Measurements from ENCODE around the gene GMPPA.

The GMPPA gene

DNA sequence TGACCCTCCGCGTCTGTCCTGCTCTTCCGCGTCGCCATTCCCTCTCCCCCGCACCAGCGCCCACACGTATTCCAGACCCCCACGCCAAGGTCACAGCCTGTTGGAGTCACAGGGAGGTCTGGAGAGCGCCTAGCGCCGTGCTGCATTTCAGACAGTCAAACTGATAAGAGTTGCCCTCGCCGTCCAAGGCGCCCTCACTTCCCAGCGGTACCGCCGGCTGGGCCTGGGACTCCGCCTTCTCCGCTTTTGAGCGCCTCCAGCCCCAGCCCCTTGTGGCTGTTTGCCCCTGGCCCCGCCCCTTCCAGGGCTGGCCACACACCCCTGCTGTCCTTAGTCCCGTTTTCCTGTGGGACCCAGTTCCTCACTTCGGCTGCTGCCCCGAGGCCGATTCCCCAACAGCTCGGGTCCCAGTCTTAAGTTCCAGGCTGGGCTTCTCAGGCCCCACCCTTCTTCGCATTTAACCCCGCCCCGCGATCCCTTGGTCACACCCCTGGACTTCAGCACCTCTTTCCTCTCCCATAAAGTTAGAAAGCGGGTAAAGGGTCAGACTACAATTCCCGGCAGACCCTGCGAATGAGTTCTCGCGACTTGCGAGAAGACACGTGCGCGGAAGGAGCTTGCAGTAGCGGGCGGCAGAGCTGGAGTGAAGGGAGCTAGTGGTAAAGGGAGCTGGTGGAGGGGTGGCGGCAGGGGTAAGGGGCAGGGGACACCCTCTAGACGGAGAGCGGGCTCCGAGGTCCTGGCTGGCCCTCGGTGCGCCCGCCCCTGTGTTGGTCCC lies at the start of gene GMPPA:
TSS of gene GMPPA (plus strand) at position 612 of the 778 bp plus-strand sequence. CDS start 1,085 bp downstream, outside the sequence.
- CTCF ChIA-PET = interaction anchor here (0.5 to 2.8 kb wide), 3 partner anchors 11 to 89 kb away, joined by 3 to 14 read pairs (median 3); no protein-coding TSS in a partner anchor
- TF ChIP-seq, protein P1, sequence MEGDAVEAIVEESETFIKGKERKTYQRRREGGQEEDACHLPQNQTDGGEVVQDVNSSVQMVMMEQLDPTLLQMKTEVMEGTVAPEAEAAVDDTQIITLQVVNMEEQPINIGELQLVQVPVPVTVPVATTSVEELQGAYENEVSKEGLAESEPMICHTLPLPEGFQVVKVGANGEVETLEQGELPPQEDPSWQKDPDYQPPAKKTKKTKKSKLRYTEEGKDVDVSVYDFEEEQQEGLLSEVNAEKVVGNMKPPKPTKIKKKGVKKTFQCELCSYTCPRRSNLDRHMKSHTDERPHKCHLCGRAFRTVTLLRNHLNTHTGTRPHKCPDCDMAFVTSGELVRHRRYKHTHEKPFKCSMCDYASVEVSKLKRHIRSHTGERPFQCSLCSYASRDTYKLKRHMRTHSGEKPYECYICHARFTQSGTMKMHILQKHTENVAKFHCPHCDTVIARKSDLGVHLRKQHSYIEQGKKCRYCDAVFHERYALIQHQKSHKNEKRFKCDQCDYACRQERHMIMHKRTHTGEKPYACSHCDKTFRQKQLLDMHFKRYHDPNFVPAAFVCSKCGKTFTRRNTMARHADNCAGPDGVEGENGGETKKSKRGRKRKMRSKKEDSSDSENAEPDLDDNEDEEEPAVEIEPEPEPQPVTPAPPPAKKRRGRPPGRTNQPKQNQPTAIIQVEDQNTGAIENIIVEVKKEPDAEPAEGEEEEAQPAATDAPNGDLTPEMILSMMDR (conservative IDR thresholded peaks at IDR 0.05; ENCODE audit: low read depth) = no peak
- peak within 1 kb of the TSS; percentile 95 for H3K27ac ChIP-seq
- DNase-seq (ENCODE audit: low spot score) = peak; percentile 100
- POLR2A ChIA-PET (ENCODE audit: low non-redundant PET) = interaction anchor here (0.7 to 1.3 kb wide), 3 partner anchors 9 to 31 kb away, joined by 3 to 7 read pairs (median 4); no protein-coding TSS in a partner anchor

DNA sequence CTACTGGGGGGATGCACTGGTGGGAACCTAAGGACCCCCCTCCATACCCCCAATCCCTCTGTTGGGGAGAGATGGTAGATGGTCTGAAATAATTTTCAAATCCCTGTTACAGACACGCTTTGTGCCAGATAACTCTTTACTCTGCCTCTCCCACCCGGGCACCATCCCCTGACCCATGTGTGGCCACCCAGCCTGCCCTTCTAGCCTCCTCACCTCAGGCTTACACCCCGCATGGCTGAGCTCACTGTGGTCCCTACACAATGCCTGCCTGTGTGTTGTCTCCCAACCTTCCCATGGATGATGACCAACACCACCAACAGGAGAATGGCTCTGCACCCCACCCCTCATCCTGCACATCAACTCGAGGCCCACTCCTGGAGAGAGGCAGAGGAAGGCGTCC lies 49.1 kb upstream of the GMPPA start:
- no peak for DNase-seq (ENCODE audit: low spot score)
- ChIA-PET CTCF (no interaction called here), POLR2A (ENCODE audit: low non-redundant PET) (no interaction called here)
- 0 out of 2 replicates have a peak overlapping the region, but pooled peaks have one; percentile 5 for H3K27ac ChIP-seq
- TF ChIP-seq, protein P1 (conservative IDR thresholded peaks at IDR 0.05; ENCODE audit: low read depth) = no peak

DNA sequence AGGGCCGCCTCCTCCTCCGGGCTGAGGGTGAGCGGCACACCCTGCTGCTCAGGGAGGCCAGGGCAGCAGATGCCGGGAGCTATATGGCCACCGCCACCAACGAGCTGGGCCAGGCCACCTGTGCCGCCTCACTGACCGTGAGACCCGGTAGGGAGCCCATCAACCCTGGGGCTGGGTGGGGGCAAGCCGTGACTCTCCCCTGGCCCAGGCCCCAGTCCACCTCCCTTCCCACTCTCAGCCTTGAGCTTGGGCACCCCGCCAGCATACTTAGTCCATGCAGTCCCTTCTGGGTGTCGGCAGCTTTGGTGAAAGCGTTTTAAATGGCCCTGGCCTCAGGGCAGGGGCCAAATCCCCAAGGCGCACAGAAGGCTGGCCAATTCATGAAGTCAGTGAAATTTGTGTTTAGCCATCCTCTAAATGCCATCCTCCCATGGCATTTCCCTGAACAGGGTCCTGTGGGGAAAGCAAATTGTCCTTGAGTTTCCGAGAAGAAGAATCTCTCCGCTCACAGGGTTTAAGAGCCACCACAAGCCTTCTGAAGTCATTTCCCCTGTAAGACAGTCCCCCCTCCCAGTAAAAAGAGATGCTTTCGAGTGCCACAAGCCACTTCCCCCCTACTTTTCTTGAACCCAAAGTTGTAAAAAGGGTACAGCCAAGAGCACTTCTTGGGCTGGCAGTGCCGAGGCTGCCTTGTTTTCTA lies 46.9 kb upstream of the GMPPA start:
- TF ChIP-seq, protein P1 (conservative IDR thresholded peaks at IDR 0.05; ENCODE audit: low read depth) = no peak
- CTCF ChIA-PET = interaction anchor here (0.5 kb wide), 1 partner anchor 49 kb away, joined by 4 read pairs; no protein-coding TSS in a partner anchor
- peak overlapping the region; percentile 88 for H3K27ac ChIP-seq
- POLR2A ChIA-PET (ENCODE audit: low non-redundant PET) = no interaction called here
- no peak for DNase-seq (ENCODE audit: low spot score)

DNA sequence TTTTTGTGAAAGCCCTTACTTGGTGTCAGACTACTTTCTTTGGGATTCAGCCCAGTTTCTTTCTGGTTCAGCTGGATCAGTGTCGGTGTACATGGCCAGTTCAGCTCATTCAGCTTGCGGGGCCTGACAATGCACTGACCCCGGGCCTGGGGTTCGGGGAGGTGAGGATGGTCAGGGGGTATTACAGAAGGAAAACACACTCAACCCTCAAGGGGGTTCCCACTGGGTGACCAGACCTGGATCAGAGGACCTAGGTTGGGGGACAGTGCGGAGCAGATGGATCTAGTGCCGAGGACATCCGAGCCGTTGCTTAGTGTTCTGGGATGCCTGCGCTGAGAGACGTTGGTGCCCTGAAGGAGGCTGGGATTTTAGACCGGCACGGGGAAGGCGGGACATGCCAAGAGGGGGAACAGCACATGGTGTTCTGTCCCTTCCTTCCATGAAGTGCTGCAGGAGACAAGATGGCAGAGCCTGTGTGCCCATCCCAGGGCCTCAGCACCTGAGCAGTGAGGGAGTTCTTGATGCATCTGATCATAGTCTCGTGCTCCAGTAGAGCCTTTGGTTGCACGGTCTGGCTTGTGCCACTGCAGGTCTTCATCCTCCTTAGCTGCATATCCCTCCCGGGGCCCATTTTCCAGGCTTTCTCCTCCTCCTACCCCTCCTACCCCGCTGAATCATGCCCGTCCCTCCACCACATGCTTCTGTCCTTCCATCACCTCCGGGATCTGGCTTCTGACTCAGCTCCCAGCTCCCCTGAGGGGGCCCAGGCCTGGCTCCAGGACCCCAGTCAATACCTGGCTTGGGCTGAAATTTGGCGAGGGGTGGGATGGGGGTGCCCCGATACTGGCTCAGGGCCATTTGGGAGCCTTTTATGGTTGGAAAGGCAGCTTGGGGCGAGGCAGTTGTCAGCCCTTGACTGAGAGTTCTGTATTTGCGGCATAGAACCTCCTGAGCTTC lies 46.1 kb upstream of the GMPPA start:
- DNase-seq (ENCODE audit: low spot score) = peak; percentile 97
- TF ChIP-seq, protein P1 (conservative IDR thresholded peaks at IDR 0.05; ENCODE audit: low read depth) = no peak
- peak overlapping the region; percentile 88 for H3K27ac ChIP-seq
- CTCF ChIA-PET = interaction anchor here (1.0 to 1.3 kb wide), 2 partner anchors 43 to 88 kb away, joined by 3 read pairs; no protein-coding TSS in a partner anchor
- POLR2A ChIA-PET (ENCODE audit: low non-redundant PET) = interaction anchor here (1.1 to 1.3 kb wide), 3 partner anchors 8 to 65 kb away, joined by 3 to 5 read pairs (median 4); partner anchors contain the start of gene DNPEP

DNA sequence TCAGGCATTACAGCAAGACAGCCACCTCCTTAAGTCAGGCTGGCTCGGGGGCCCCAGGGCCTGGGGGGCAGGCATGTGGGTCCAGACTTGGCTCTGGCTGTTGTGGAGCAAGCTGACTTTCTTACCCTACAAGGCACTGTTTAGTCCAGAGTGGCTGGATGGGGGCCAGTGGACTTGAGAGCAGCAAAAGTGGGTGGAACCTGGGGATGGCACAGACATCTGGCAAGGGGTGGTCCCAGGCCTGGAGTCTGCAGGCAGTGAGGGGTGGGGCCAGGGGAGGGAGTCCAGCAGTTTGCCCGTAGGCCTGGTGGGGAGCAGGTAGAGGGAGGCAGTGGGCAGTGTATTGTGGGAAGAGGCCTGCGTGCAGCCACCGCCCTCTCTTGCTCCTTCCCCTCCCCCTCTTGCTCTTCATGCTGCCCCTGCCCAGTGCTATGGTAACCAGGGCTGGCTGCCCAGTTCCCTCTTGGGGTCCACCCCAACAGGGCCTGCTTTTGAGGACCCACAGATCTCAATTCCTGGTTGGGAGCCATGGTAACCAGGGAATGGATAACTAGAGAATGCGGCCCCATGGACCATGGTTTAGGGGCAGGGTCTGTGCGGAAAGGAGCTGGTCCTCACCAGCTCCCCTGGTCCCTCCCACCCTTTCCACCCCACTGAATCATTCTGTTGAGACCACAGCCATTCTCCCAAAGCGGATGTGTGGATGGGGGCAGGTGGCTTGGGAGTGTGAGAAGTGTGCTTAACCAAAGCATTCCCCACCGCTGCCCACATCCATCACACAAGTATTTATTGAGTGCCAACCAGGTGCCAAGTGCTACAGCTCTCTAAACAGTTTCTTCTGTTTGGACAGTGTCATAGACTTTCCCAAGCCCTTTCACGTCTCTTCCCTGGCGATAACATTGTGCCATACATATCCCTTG lies 44.8 kb upstream of the GMPPA start:
- DNase-seq (ENCODE audit: low spot score) = peak; percentile 36
- ChIA-PET CTCF (interaction anchor here (0.6 to 1.3 kb wide), 3 partner anchors 41 to 87 kb away, joined by 3 read pairs; no protein-coding TSS in a partner anchor), POLR2A (ENCODE audit: low non-redundant PET) (interaction anchor here (1.1 to 1.3 kb wide), 3 partner anchors 10 to 66 kb away, joined by 3 to 5 read pairs (median 4); partner anchors contain the start of gene DNPEP)
- TF ChIP-seq, protein P1 (conservative IDR thresholded peaks at IDR 0.05; ENCODE audit: low read depth) = no peak
- peak overlapping the region; percentile 88 for H3K27ac ChIP-seq

Data from RWPE1 (cell line).